HepG2 (cell line): ENCODE data around the gene RPP21. TPM values are rescaled to one million over a fixed set of nuclear protein-coding genes. Genes with fewer than 3 reads are reported as not detected.

Experiments
- SCMH1 ChIP-seq: sonication (generic); formaldehyde crosslinking; IDR thresholded peaks from 2 replicates; pipeline ENCODE4 v1.9.0; 2021; ENCODE audit warnings: missing genetic modification reagents, mild to moderate bottlenecking, borderline replicate concordance
- TMF1 ChIP-seq: sonication (generic); formaldehyde crosslinking; IDR thresholded peaks from 2 replicates; pipeline ENCODE4 v1.8.1; 2022; ENCODE audit warnings: low read depth, missing genetic modification reagents
- ZFP36L1 ChIP-seq: sonication (generic); formaldehyde crosslinking; IDR thresholded peaks from 2 replicates; pipeline ENCODE4 v1.8.0; 2022; ENCODE audit warnings: mild to moderate bottlenecking, missing genetic modification reagents, moderate library complexity
- ZMAT3 ChIP-seq: sonication (generic); formaldehyde crosslinking; conservative IDR thresholded peaks from 2 replicates; pipeline ENCODE4 v1.7.0; 2021; ENCODE audit warnings: missing genetic modification reagents
- ZNF530 ChIP-seq: sonication (generic); formaldehyde crosslinking; IDR thresholded peaks from 2 replicates; pipeline ENCODE4 v1.5.0; 2020; ENCODE audit warnings: low read depth, mild to moderate bottlenecking, missing genetic modification reagents
- ZNF556 ChIP-seq: sonication (generic); formaldehyde crosslinking; IDR thresholded peaks from 2 replicates; pipeline ENCODE4 v1.4.0; 2020; ENCODE audit warnings: mild to moderate bottlenecking, missing genetic modification reagents, borderline replicate concordance
- polyA plus RNA-seq, 8 experiments: library from polyadenylated mRNA; depleted of rRNA in 3 of 8; stranded (reverse) in 7 of 8; unstranded in 1 of 8; fragments of >200 nt; fragmentation: Illumina TruSeq in 4 of 8; extraction: Trizol in 4 of 8; gene quantifications; 2 replicates each; pipeline versions ENCODE4 v1.2.1 to v1.2.3, GENCODE V29; 2011 to 2016; ENCODE audit warnings: low read depth in 4 of 8, missing spikeins in 1 of 8, mixed read lengths in 1 of 8; ENCODE audit not compliant: insufficient read depth in 1 of 8
- total RNA-seq, 5 experiments: library from RNA; depleted of rRNA; stranded (reverse); fragments of >200 nt; fragmentation: Illumina TruSeq; extraction: Trizol; gene quantifications; 2 replicates each; pipeline ENCODE4 v1.2.3, GENCODE V29; 2016; ENCODE audit warnings: low read depth in 1 of 5
- TF ChIP-seq, protein P1 (sequence below): sonication (generic); formaldehyde crosslinking; IDR thresholded peaks from 2 replicates; pipeline ENCODE4 v1.8.0; 2022; ENCODE audit warnings: mild to moderate bottlenecking, missing genetic modification reagents; ENCODE audit not compliant: insufficient replicate concordance
- TF ChIP-seq, protein P2 (sequence below): sonication (generic); formaldehyde crosslinking; IDR thresholded peaks from 2 replicates; pipeline ENCODE4 v1.8.0; 2022; ENCODE audit warnings: mild to moderate bottlenecking, missing genetic modification reagents, borderline replicate concordance

Gene RPP21
- total and polyA plus RNA-seq, 2 of the 13 experiments (the other 11 are each of a cell fraction or from before 2014, with no cell fraction given) = 53.1 to 72.3 TPM

DNA sequence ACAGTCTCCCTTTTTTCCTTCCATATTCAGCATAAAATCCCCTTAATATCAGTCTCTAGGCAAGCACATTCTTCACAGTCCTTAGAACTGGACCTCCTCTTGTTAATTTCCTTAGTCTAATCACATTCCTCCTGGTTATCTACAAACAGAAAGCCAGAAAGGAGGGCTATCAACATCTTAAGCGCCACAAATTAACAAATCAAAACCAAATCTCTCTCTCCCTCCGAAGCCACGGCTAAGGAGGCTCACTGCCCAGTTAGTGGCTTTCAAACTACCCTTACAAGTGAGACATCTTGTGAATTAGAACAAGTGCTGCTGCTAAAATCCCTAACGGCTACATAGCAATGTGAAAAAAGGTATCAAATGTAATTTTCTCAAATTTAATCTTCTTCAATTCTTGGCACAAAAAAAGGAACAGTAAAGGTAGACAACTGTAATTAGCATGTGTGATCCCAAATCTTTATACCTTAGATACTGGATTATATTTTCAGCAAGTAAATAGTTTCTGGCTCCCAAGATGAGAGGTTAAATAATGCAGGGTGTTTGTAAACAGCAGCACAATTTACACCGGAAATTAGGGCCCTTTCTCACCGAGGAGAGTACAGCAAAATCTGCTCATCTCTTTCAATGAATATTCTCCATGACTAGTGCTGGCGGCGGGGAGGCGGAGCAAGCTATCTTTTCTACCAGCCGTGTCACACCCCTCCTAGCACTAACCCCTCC lies 19.6 kb upstream of the RPP21 start (continued):
- TF ChIP-seq, protein P1, sequence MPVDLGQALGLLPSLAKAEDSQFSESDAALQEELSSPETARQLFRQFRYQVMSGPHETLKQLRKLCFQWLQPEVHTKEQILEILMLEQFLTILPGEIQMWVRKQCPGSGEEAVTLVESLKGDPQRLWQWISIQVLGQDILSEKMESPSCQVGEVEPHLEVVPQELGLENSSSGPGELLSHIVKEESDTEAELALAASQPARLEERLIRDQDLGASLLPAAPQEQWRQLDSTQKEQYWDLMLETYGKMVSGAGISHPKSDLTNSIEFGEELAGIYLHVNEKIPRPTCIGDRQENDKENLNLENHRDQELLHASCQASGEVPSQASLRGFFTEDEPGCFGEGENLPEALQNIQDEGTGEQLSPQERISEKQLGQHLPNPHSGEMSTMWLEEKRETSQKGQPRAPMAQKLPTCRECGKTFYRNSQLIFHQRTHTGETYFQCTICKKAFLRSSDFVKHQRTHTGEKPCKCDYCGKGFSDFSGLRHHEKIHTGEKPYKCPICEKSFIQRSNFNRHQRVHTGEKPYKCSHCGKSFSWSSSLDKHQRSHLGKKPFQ (CRISPR knock-in tag) = no peak
- TF ChIP-seq SCMH1 (CRISPR knock-in tag) = no peak
- no peak for TF ChIP-seq ZNF530
- TF ChIP-seq, protein P2, sequence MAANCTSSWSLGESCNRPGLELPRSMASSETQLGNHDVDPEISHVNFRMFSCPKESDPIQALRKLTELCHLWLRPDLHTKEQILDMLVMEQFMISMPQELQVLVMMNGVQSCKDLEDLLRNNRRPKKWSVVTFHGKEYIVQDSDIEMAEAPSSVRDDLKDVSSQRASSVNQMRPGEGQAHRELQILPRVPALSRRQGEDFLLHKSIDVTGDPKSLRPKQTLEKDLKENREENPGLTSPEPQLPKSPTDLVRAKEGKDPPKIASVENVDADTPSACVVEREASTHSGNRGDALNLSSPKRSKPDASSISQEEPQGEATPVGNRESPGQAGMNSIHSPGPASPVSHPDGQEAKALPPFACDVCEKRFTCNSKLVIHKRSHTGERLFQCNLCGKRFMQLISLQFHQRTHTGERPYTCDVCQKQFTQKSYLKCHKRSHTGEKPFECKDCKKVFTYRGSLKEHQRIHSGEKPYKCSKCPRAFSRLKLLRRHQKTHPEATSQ (CRISPR knock-in tag) = 0 out of 2 replicates have a peak, but pooled peaks have one; percentile 47
- 0 out of 2 replicates have a peak, but pooled peaks have one; percentile 84 for TF ChIP-seq TMF1
- TF ChIP-seq ZNF556 (CRISPR knock-in tag) = no peak
- TF ChIP-seq ZMAT3 (CRISPR knock-in tag) = no peak
- 0 out of 2 replicates have a peak, but pooled peaks have one; percentile 17 for TF ChIP-seq ZFP36L1 (CRISPR knock-in tag)
